CD14-positive monocyte (primary cell): Measurements from ENCODE around the gene CYBRD1. TPM values are rescaled to one million over a fixed set of nuclear protein-coding genes. Genes with fewer than 3 reads are reported as not detected.

Source experiments
- DNase-seq, 3 donors: peaks; one replicate each; pipeline ENCODE4 v3.0.0-alpha.2; 2011 to 2022
- H2AFZ ChIP-seq: 2 replicates; pipeline ENCODE4 v1.6.0; 2012; ENCODE audit warnings: mild to moderate bottlenecking, low read depth, low read length, inconsistent platforms; ENCODE audit not compliant: insufficient read depth, poor library complexity, severe bottlenecking
- H3K27ac ChIP-seq, 2 donors: 1 replicate in 1 of 2; 2 replicates in 1 of 2; pipeline ENCODE4 v1.5.1; 2012 to 2013; ENCODE audit warnings: low read length in 2 of 2, control low read depth in 1 of 2, inconsistent platforms in 1 of 2, low read depth in 1 of 2, mild to moderate bottlenecking in 1 of 2
- H3K27me3 ChIP-seq, 2 donors: one replicate each; pipeline versions ENCODE4 v1.6.0 to v1.6.1; 2011 to 2013; ENCODE audit warnings: low read length in 2 of 2; ENCODE audit not compliant: control insufficient read depth in 2 of 2, insufficient read depth in 2 of 2
- H3K36me3 ChIP-seq, 2 donors: replicated peaks in 1 of 2; 1 replicate in 1 of 2; 2 replicates in 1 of 2; pipeline versions ENCODE4 v1.5.1 to v1.6.1; 2012 to 2013; ENCODE audit warnings: low read length in 2 of 2, control low read depth in 1 of 2, inconsistent platforms in 1 of 2, mild to moderate bottlenecking in 1 of 2; ENCODE audit not compliant: insufficient read depth in 2 of 2, control insufficient read depth in 1 of 2
- H3K4me1 ChIP-seq, 2 donors: 1 replicate in 1 of 2; 2 replicates in 1 of 2; pipeline versions ENCODE4 v1.5.1 to v1.6.1; 2012 to 2013; ENCODE audit warnings: low read length in 2 of 2, control low read depth in 1 of 2, inconsistent platforms in 1 of 2, mild to moderate bottlenecking in 1 of 2, moderate library complexity in 1 of 2; ENCODE audit not compliant: insufficient read depth in 2 of 2, control insufficient read depth in 1 of 2
- H3K4me2 ChIP-seq: replicated peaks from 2 replicates; pipeline ENCODE3; 2012; ENCODE audit warnings: low read length, moderate library complexity, mild to moderate bottlenecking; ENCODE audit not compliant: poor library complexity, severe bottlenecking; ENCODE audit errors: extremely low read depth
- H3K4me3 ChIP-seq, 3 experiments: fragments of 200-600 bp in 1 of 3; sonication (generic) in 1 of 3; replicated peaks in 1 of 3; 1 replicate in 2 of 3; 2 replicates in 1 of 3; pipeline ENCODE4 v1.5.1; 2011 to 2013; ENCODE audit warnings: low read length in 3 of 3, mild to moderate bottlenecking in 3 of 3, control low read depth in 2 of 3, low read depth in 2 of 3, inconsistent platforms in 1 of 3, moderate library complexity in 1 of 3
- H3K79me2 ChIP-seq: 2 replicates; pipeline ENCODE4 v1.6.0; 2012; ENCODE audit warnings: mild to moderate bottlenecking, control low read depth, inconsistent platforms, low read length, moderate library complexity; ENCODE audit not compliant: insufficient read depth
- H3K9ac ChIP-seq: 2 replicates; pipeline ENCODE4 v1.6.0; 2017; ENCODE audit warnings: low read length, mild to moderate bottlenecking; ENCODE audit not compliant: insufficient read depth, poor library complexity, severe bottlenecking
- H3K9me3 ChIP-seq, 2 donors: replicated peaks in 1 of 2; 1 replicate in 1 of 2; 2 replicates in 1 of 2; pipeline versions ENCODE4 v1.5.1 to v1.6.1; 2012 to 2013; ENCODE audit warnings: low read length in 2 of 2, control low read depth in 1 of 2; ENCODE audit not compliant: control insufficient read depth in 1 of 2, insufficient read depth in 1 of 2
- H4K20me1 ChIP-seq: 2 replicates; pipeline ENCODE4 v1.6.0; 2012; ENCODE audit warnings: mild to moderate bottlenecking, low read length, control low read depth, moderate library complexity; ENCODE audit not compliant: insufficient read depth
- H3K27ac Mint-ChIP-seq, 7 donors: one replicate each; pipeline ENCODE4 v1.8.0; 2020; ENCODE audit warnings: mild to moderate bottlenecking in 7 of 7, mixed read lengths in 7 of 7, moderate library complexity in 6 of 7, inconsistent platforms in 2 of 7
- H3K27me3 Mint-ChIP-seq, 3 donors: one replicate each; pipeline ENCODE4 v1.8.0; 2021 to 2022; ENCODE audit warnings: low read depth in 3 of 3, mild to moderate bottlenecking in 3 of 3, mixed read lengths in 3 of 3, moderate library complexity in 3 of 3, inconsistent platforms in 1 of 3
- H3K36me3 Mint-ChIP-seq, 2 donors: one replicate each; pipeline ENCODE4 v1.8.0; 2020; ENCODE audit warnings: mixed read lengths in 2 of 2, inconsistent platforms in 1 of 2, mild to moderate bottlenecking in 1 of 2
- H3K4me1 Mint-ChIP-seq: one replicate; pipeline ENCODE4 v1.8.0; 2020; ENCODE audit warnings: mild to moderate bottlenecking, mixed read lengths
- H3K4me3 Mint-ChIP-seq, 2 donors: one replicate each; pipeline ENCODE4 v1.8.0; 2020; ENCODE audit warnings: mild to moderate bottlenecking in 2 of 2, mixed read lengths in 2 of 2, moderate library complexity in 1 of 2
- H3K9me3 Mint-ChIP-seq, 7 donors: one replicate each; pipeline ENCODE4 v1.8.0; 2020 to 2022; ENCODE audit warnings: mixed read lengths in 7 of 7, mild to moderate bottlenecking in 6 of 7, moderate library complexity in 6 of 7, inconsistent platforms in 2 of 7
- WGBS: methylation state at CpG from one replicate; pipeline ENCODE4 v1.1.5; 2013; ENCODE audit warnings: missing lambda C conversion rate; ENCODE audit not compliant: insufficient coverage; 5-methylcytosine and 5-hydroxymethylcytosine counted together
- intact Hi-C, 2 donors: fragments of 100-400 bp; cut with micrococcal nuclease; formaldehyde crosslinking; loops; one replicate each; pipeline versions ENCODE4 v1.15.0 to v1.15.1; 2023
- polyA plus RNA-seq, 3 donors: library from polyadenylated mRNA; depleted of rRNA in 1 of 3; unstranded in 2 of 3; stranded (reverse) in 1 of 3; fragments of 300-500 nt in 2 of 3; fragments of >200 nt in 1 of 3; fragmentation: Illumina TruSeq in 2 of 3; gene quantifications; 1 replicate in 2 of 3; 2 replicates in 1 of 3; pipeline ENCODE4 v1.2.3, GENCODE V29; 2012 to 2021
- TF ChIP-seq, protein P1 (sequence below): fragments of 200-600 bp; IDR thresholded peaks from one replicate; pipeline ENCODE4 v1.8.0; 2022; ENCODE audit warnings: antibody characterized with exemption, mild to moderate bottlenecking

The CYBRD1 gene
- polyA plus RNA-seq, 3 donors = 21.7 to 61.0 (median 47.3) TPM

DNA sequence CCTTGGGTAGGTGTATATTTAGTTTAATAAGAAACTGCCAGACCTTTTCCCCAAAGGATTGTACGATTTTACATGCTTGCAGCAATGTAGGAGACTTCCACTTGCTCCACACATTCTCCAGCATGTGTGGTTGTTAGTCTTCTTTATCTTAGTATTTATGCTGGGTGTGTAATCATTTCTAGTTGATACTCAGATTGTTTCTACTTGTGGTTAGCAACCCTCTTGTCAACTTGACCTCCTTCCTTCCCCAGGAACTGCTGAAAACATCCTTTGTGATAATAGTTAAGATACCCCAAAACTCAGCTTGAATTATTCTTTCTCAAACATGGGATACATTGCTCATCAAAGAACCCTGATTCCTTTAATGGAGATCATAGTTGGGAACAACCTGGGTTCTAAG is 37.2 kb upstream of the CYBRD1 start:
- TF ChIP-seq, protein P1, sequence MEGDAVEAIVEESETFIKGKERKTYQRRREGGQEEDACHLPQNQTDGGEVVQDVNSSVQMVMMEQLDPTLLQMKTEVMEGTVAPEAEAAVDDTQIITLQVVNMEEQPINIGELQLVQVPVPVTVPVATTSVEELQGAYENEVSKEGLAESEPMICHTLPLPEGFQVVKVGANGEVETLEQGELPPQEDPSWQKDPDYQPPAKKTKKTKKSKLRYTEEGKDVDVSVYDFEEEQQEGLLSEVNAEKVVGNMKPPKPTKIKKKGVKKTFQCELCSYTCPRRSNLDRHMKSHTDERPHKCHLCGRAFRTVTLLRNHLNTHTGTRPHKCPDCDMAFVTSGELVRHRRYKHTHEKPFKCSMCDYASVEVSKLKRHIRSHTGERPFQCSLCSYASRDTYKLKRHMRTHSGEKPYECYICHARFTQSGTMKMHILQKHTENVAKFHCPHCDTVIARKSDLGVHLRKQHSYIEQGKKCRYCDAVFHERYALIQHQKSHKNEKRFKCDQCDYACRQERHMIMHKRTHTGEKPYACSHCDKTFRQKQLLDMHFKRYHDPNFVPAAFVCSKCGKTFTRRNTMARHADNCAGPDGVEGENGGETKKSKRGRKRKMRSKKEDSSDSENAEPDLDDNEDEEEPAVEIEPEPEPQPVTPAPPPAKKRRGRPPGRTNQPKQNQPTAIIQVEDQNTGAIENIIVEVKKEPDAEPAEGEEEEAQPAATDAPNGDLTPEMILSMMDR = no peak
- Histone ChIP-seq H3K79me2 (no peaks in the 10 kb centered on the region), H4K20me1 (no peaks in the 10 kb centered on the region), H3K4me3 (no peak overlapping the region), H3K36me3 (peaks cover 13 to 38% of the 10 kb centered on the region in 2 donors), H3K9me3 (peaks cover 6% of the 10 kb centered on the region in 2 donors), H3K27ac (no peak overlapping the region), H3K27me3 (no peaks in the 10 kb centered on the region), H3K4me1 (no peaks in the 10 kb centered on the region), H3K4me2 (no peak overlapping the region), H2AFZ (no peak overlapping the region), H3K9ac (no peak overlapping the region)
- no peak overlapping the region for H3K4me3 Mint-ChIP-seq
- H3K27ac Mint-ChIP-seq = no peak overlapping the region
- peaks cover 0 to 14% (median 10%) of the 10 kb centered on the region in 7 donors for H3K9me3 Mint-ChIP-seq
- intact Hi-C loops = no loop called here
- WGBS = no CpG with 5 or more reads among the region's 1 CpG
- no peak for DNase-seq
- H3K36me3 Mint-ChIP-seq = peaks cover 51 to 52% of the 10 kb centered on the region in 2 donors
- no peaks in the 10 kb centered on the region for H3K27me3 Mint-ChIP-seq
- peaks cover 10% of the 10 kb centered on the region for H3K4me1 Mint-ChIP-seq

DNA sequence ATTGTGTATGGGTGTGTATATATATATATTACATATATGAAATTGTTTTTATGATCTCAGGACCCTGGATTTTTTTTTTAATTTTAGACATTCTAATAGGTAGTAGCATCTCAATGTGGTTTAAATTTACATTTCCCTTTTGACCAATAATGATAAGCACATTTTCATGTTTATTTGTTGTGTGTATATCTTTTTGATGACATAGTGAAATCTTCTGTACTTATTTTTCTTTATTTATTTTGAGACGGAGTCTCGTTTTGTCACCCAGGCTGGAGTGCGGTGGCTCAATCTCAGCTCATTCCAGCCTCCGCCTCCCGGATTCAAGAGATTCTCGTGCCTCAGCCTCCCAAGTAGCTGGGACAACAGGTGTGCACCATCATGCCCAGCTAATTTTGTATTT is 35.1 kb upstream of the CYBRD1 start:
- no peak overlapping the region for H3K27ac ChIP-seq
- H4K20me1 ChIP-seq = no peaks in the 10 kb centered on the region
- 100% methylated on average over 5 of the region's 6 CpGs for WGBS
- H3K79me2 ChIP-seq = no peaks in the 10 kb centered on the region
- Mint-ChIP-seq H3K27ac (no peak overlapping the region), H3K9me3 (peaks cover 0 to 14% (median 10%) of the 10 kb centered on the region in 7 donors), H3K4me1 (peaks cover 3% of the 10 kb centered on the region), H3K4me3 (no peak overlapping the region), H3K27me3 (peaks cover 0 to 2% (median 0%) of the 10 kb centered on the region in 3 donors), H3K36me3 (peaks cover 36 to 39% of the 10 kb centered on the region in 2 donors)
- no peak overlapping the region for H3K9ac ChIP-seq
- no peak for DNase-seq
- H3K9me3 ChIP-seq = peaks cover 6% of the 10 kb centered on the region in 2 donors
- TF ChIP-seq, protein P1 = no peak
- peaks cover 3 to 21% of the 10 kb centered on the region in 2 donors for H3K36me3 ChIP-seq
- H3K4me3 ChIP-seq = no peak overlapping the region
- intact Hi-C loops = no loop called here
- H3K27me3 ChIP-seq = no peaks in the 10 kb centered on the region
- no peak overlapping the region for H3K4me2 ChIP-seq
- H2AFZ ChIP-seq = no peak overlapping the region
- no peaks in the 10 kb centered on the region for H3K4me1 ChIP-seq
